OCI-LY7 (cell line): ENCODE measurements around the gene CDH1. TPM values are rescaled to one million over a fixed set of nuclear protein-coding genes. Genes with fewer than 3 reads are reported as not detected.

ENCODE experiments used
- BruUV-seq: library from RNA; stranded (reverse); fragments of 400-500 nt; replicated peaks from 2 replicates; lab custom pipeline; 2021; lab: Mats Ljungman, UMichigan
- CTCF ChIA-PET: fragments of 300-600 bp; sonication (Branson Sonifier 250); formaldehyde crosslinking; loops from one replicate; lab custom pipeline; 2022; ENCODE audit warnings: antibody characterized with exemption; ENCODE audit not compliant: unreplicated experiment; lab: Charles Lee
- POLR2A ChIA-PET: fragments of 300-600 bp; sonication (Branson Sonifier 250); formaldehyde crosslinking; loops from one replicate; lab custom pipeline; 2022; ENCODE audit warnings: antibody characterized with exemption; lab: Charles Lee
- DNase-seq: peaks from one replicate; pipeline ENCODE4 v3.0.0-alpha.2; 2015; ENCODE audit warnings: low spot score
- H2AFZ ChIP-seq: fragments of 200-600 bp; sonication (generic), shearing (Covaris generic); 2 replicates; pipeline ENCODE4 v1.6.1; 2014; ENCODE audit warnings: mild to moderate bottlenecking, antibody characterized with exemption, low read length, moderate library complexity
- H3K27ac ChIP-seq: fragments of 200-600 bp; sonication (generic); 2 replicates; pipeline ENCODE4 v1.5.1; 2014; ENCODE audit warnings: mixed run types, low read depth, mild to moderate bottlenecking, moderate library complexity, low read length, inconsistent platforms; ENCODE audit not compliant: poor library complexity, severe bottlenecking
- H3K36me3 ChIP-seq: fragments of 200-600 bp; sonication (generic); 2 replicates; pipeline ENCODE4 v1.6.1; 2014; ENCODE audit warnings: mild to moderate bottlenecking, antibody characterized with exemption, low read length, moderate library complexity, mixed read lengths; ENCODE audit not compliant: insufficient read depth
- H3K4me1 ChIP-seq: fragments of 200-600 bp; sonication (generic); 2 replicates; pipeline ENCODE4 v1.5.1; 2014; ENCODE audit warnings: mild to moderate bottlenecking, low read length; ENCODE audit not compliant: insufficient read depth, poor library complexity, severe bottlenecking
- H3K4me2 ChIP-seq: fragments of 200-600 bp; sonication (generic); 2 replicates; pipeline ENCODE4 v1.6.1; 2014; ENCODE audit warnings: mild to moderate bottlenecking, low read length
- H3K4me3 ChIP-seq: fragments of 200-600 bp; sonication (generic); 2 replicates; pipeline ENCODE4 v1.5.1; 2014; ENCODE audit warnings: mild to moderate bottlenecking, low read depth, low read length; ENCODE audit not compliant: poor library complexity, severe bottlenecking
- H3K79me2 ChIP-seq: fragments of 200-600 bp; sonication (generic); 2 replicates; pipeline ENCODE4 v1.6.1; 2016; ENCODE audit warnings: low read depth, mild to moderate bottlenecking, low read length, moderate library complexity, mixed read lengths; ENCODE audit not compliant: insufficient read depth
- H3K9me2 ChIP-seq: fragments of 200-600 bp; sonication (generic); 2 replicates; pipeline ENCODE4 v1.6.1; 2016; ENCODE audit warnings: mild to moderate bottlenecking, low read length, mixed read lengths; ENCODE audit not compliant: insufficient read depth
- H3K9me3 ChIP-seq: fragments of 200-600 bp; sonication (generic); 2 replicates; pipeline ENCODE4 v1.6.1; 2014; ENCODE audit warnings: mild to moderate bottlenecking, mixed run types, low read length, mixed read lengths
- H4K20me1 ChIP-seq: fragments of 200-600 bp; sonication (generic); 2 replicates; pipeline ENCODE4 v1.6.1; 2014; ENCODE audit warnings: mild to moderate bottlenecking, antibody characterized with exemption, low read length, moderate library complexity, mixed read lengths; ENCODE audit not compliant: insufficient read depth
- CTCF ChIP-seq: fragments of 200-600 bp; sonication (generic); conservative IDR thresholded peaks from 2 replicates; pipeline ENCODE4 v1.5.1; 2014; ENCODE audit warnings: mild to moderate bottlenecking, antibody characterized with exemption, low read length, moderate library complexity, mixed read lengths
- EZH2phosphoT487 ChIP-seq: fragments of 200-600 bp; sonication (generic); IDR thresholded peaks from 2 replicates; pipeline ENCODE4 v1.6.1; 2018; ENCODE audit warnings: low read depth, borderline replicate concordance, mild to moderate bottlenecking, mixed run types, antibody characterized with exemption, low read length, moderate library complexity, mixed read lengths
- intact Hi-C: fragments of 100-400 bp; cut with micrococcal nuclease; formaldehyde crosslinking; loops from one replicate; pipeline ENCODE4 v1.10.0; 2022; ENCODE audit not compliant: unreplicated experiment
- total RNA-seq, 2 experiments: library from RNA; depleted of rRNA in 1 of 2; stranded (reverse); fragments of >200 nt in 1 of 2; shearing (Covaris generic) in 1 of 2; gene quantifications; 2 replicates each; pipeline ENCODE4 v1.2.3, GENCODE V29; 2014 to 2022

The CDH1 gene
- total RNA-seq, 2 experiments from 2014 or later = not detected

- Histone ChIP-seq H3K36me3 (no peaks in the 10 kb centered on the region), H2AFZ (no peak overlapping the region), H3K27ac (no peak overlapping the region), H4K20me1 (no peaks in the 10 kb centered on the region), H3K79me2 (no peaks in the 10 kb centered on the region), H3K9me3 (no peaks in the 10 kb centered on the region), H3K4me1 (no peaks in the 10 kb centered on the region), H3K9me2 (no peaks in the 10 kb centered on the region), H3K4me2 (no peak overlapping the region), H3K4me3 (no peak overlapping the region)
- POLR2A ChIA-PET = no interaction called here
- no peak for TF ChIP-seq CTCF
- intact Hi-C loops = no loop called here
- BruUV-seq = no TSS peak
- no peak for DNase-seq
- CTCF ChIA-PET = no interaction called here
Observed at GRCh38 chr16:68695575-68695974, 41.5 kb upstream of the CDH1 start.

GRCh38 chr16:68696514-68696913 lies 40.6 kb upstream of the CDH1 start:
- CTCF ChIA-PET = no interaction called here
- DNase-seq = no peak
- H3K27ac ChIP-seq = no peak overlapping the region
- TF ChIP-seq CTCF = 0 out of 2 replicates have a peak, but pooled peaks have one; percentile 11
- TF ChIP-seq EZH2phosphoT487 = no peak
- H3K4me2 ChIP-seq = no peak overlapping the region
- no peaks in the 10 kb centered on the region for H3K9me3 ChIP-seq
- H3K36me3 ChIP-seq = no peaks in the 10 kb centered on the region
- no peak overlapping the region for H3K4me3 ChIP-seq
- H3K9me2 ChIP-seq = no peaks in the 10 kb centered on the region
- BruUV-seq = no TSS peak
- H3K79me2 ChIP-seq = no peaks in the 10 kb centered on the region
- intact Hi-C loops = no loop called here
- POLR2A ChIA-PET = no interaction called here
- no peaks in the 10 kb centered on the region for H3K4me1 ChIP-seq
- no peaks in the 10 kb centered on the region for H4K20me1 ChIP-seq
- H2AFZ ChIP-seq = no peak overlapping the region

- H3K9me3 ChIP-seq = no peaks in the 10 kb centered on the region
- H3K4me2 ChIP-seq = no peak overlapping the region
- no peak overlapping the region for H3K27ac ChIP-seq
- H3K9me2 ChIP-seq = no peaks in the 10 kb centered on the region
- intact Hi-C loops = no loop called here
- no peak for DNase-seq
- BruUV-seq = no TSS peak
- no peaks in the 10 kb centered on the region for H3K79me2 ChIP-seq
- H3K4me1 ChIP-seq = no peaks in the 10 kb centered on the region
- POLR2A ChIA-PET = no interaction called here
- no peak overlapping the region for H3K4me3 ChIP-seq
- TF ChIP-seq CTCF = no peak
- no peak for TF ChIP-seq EZH2phosphoT487
- CTCF ChIA-PET = no interaction called here
- H3K36me3 ChIP-seq = no peaks in the 10 kb centered on the region
- H4K20me1 ChIP-seq = no peaks in the 10 kb centered on the region
- H2AFZ ChIP-seq = no peak overlapping the region
Observed at GRCh38 chr16:68698091-68698490, 39.0 kb upstream of the CDH1 start.
